Esophagus muscularis mucosa (tissue), 4 donors: Measurements from ENCODE around the gene VCL.

Experiments used
- EP300 ChIP-seq: sonication (generic); formaldehyde crosslinking; IDR thresholded peaks from one replicate; pipeline ENCODE4 v1.6.1; 2017; ENCODE audit warnings: antibody characterized with exemption
- POLR2A ChIP-seq: fragments of 450-650 bp; IDR thresholded peaks from one replicate; pipeline ENCODE4 v1.6.1; 2017; ENCODE audit warnings: antibody characterized with exemption, moderate library complexity, mild to moderate bottlenecking, low read depth
- POLR2AphosphoS5 ChIP-seq, 2 donors: sonication (generic); formaldehyde crosslinking; IDR thresholded peaks; one replicate each; pipeline ENCODE4 v1.6.1; 2017; ENCODE audit warnings: antibody characterized with exemption in 2 of 2
- TF ChIP-seq, protein P1 (sequence below), 3 experiments: fragments of 200-600 bp in 2 of 3; fragments of 450-650 bp in 1 of 3; sonication (generic) in 2 of 3; IDR thresholded peaks; one replicate each; pipeline ENCODE4 v1.5.1; 2017 to 2019; ENCODE audit warnings: antibody characterized with exemption in 3 of 3, mild to moderate bottlenecking in 2 of 3, moderate library complexity in 1 of 3

DNA sequence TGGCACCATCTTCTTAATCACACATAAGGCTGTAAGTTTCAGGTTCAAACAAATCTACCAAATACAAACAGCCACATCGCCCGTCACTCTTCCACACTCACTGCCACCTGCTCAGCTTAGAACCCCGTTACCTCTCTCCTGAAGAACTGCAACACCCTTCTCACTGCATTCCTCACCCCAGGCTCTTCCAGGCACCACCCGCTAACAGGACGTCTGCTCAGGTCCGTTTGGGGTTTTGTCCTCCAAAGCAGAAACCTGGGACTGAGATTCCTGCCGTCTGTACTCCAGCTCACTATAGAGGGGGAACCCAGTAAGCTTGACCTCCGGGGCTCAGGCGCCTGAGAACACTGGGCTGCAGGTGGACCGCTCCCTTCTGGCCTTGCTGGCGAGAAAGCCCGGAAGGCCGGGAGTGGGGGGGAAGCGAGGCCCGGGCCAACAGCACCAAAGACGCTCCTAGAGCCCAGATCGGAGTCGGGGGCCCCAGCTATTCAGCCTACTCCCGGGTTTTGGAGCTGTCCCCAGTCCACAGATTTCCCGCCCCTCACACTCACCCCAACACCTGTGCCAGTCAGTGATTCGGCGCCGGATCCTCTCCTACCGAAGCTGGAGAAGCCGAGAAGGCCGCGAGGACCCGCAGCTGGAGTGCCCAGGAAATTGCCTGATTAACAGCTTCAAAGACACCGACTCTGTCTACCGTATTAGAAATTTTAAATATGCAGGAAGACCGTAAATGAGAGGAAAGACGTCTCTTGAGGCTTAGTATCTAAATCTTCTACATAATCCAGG, 152.5 kb downstream of the VCL start, which contains the start of gene AP3M1:
- TF ChIP-seq, protein P1, sequence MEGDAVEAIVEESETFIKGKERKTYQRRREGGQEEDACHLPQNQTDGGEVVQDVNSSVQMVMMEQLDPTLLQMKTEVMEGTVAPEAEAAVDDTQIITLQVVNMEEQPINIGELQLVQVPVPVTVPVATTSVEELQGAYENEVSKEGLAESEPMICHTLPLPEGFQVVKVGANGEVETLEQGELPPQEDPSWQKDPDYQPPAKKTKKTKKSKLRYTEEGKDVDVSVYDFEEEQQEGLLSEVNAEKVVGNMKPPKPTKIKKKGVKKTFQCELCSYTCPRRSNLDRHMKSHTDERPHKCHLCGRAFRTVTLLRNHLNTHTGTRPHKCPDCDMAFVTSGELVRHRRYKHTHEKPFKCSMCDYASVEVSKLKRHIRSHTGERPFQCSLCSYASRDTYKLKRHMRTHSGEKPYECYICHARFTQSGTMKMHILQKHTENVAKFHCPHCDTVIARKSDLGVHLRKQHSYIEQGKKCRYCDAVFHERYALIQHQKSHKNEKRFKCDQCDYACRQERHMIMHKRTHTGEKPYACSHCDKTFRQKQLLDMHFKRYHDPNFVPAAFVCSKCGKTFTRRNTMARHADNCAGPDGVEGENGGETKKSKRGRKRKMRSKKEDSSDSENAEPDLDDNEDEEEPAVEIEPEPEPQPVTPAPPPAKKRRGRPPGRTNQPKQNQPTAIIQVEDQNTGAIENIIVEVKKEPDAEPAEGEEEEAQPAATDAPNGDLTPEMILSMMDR (IDR thresholded peaks at IDR 0.05): no peak
- TF ChIP-seq EP300 (no peak), POLR2AphosphoS5 (IDR thresholded peaks at IDR 0.05) (no peak), POLR2A (no peak)
